ENCODE data around the gene DPP10. TPM values are rescaled to one million over a fixed set of nuclear protein-coding genes. Genes with fewer than 3 reads are reported as not detected.

Gene DPP10
- total and polyA plus RNA-seq, 4 donors = 0.04 to 4.1 (median 0.48) TPM

- TF ChIP-seq GABPA (IDR thresholded peaks at IDR 0.05 in 1 of 2, conservative IDR thresholded peaks at IDR 0.05 in 1 of 2) = no peak
- no peak for TF ChIP-seq ZBTB33 (IDR thresholded peaks at IDR 0.05)
- TF ChIP-seq MAX (IDR thresholded peaks at IDR 0.05) = no peak
- TF ChIP-seq, protein P1, sequence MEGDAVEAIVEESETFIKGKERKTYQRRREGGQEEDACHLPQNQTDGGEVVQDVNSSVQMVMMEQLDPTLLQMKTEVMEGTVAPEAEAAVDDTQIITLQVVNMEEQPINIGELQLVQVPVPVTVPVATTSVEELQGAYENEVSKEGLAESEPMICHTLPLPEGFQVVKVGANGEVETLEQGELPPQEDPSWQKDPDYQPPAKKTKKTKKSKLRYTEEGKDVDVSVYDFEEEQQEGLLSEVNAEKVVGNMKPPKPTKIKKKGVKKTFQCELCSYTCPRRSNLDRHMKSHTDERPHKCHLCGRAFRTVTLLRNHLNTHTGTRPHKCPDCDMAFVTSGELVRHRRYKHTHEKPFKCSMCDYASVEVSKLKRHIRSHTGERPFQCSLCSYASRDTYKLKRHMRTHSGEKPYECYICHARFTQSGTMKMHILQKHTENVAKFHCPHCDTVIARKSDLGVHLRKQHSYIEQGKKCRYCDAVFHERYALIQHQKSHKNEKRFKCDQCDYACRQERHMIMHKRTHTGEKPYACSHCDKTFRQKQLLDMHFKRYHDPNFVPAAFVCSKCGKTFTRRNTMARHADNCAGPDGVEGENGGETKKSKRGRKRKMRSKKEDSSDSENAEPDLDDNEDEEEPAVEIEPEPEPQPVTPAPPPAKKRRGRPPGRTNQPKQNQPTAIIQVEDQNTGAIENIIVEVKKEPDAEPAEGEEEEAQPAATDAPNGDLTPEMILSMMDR (IDR thresholded peaks at IDR 0.05; ENCODE audit: low read depth, low read length, missing input control) = no peak
- TF ChIP-seq NR2F2 (IDR thresholded peaks at IDR 0.05) = no peak
- no peak for TF ChIP-seq TAF1 (conservative IDR thresholded peaks at IDR 0.05)
- TF ChIP-seq YY1 (IDR thresholded peaks at IDR 0.05) = no peak
- no peak for TF ChIP-seq HNF4G (IDR thresholded peaks at IDR 0.05)
- TF ChIP-seq SP1 (IDR thresholded peaks at IDR 0.05) = no peak
- no peak for TF ChIP-seq HNF4A (conservative IDR thresholded peaks at IDR 0.05)
- TF ChIP-seq RXRA (IDR thresholded peaks at IDR 0.05) = no peak
- no peak for TF ChIP-seq FOXA2 (IDR thresholded peaks at IDR 0.05)
- Histone ChIP-seq H3K27ac (ENCODE audit: low read depth in 1 of 2, low read length in 2 of 2) (no peak overlapping the region), H3K9ac (ENCODE audit: low read depth in 1 of 2, low read length in 2 of 2) (no peak overlapping the region), H3K9me3 (ENCODE audit: control insufficient read depth in 4 of 4, low read length in 3 of 4) (no peaks in the 10 kb centered on the region), H3K4me3 (ENCODE audit: low read depth in 1 of 3, low read length in 3 of 3) (no peak overlapping the region), H3K36me3 (ENCODE audit: control insufficient read depth in 4 of 4, insufficient read depth in 3 of 4, low read depth in 1 of 4, low read length in 3 of 4) (no peaks in the 10 kb centered on the region), H3K27me3 (ENCODE audit: control insufficient read depth in 4 of 4, insufficient read depth in 4 of 4, low read length in 3 of 4) (no peaks in the 10 kb centered on the region), H3K4me1 (ENCODE audit: control insufficient read depth in 4 of 4, insufficient read depth in 4 of 4, low read length in 3 of 4) (no peaks in the 10 kb centered on the region)
- 55% methylated on average over 4 of the region's 4 CpGs for WGBS
- no peak for DNase-seq (ENCODE audit: low spot score)
Observed at GRCh38 chr2:114717049-114717448, 274.6 kb downstream of the DPP10 start.

DNA sequence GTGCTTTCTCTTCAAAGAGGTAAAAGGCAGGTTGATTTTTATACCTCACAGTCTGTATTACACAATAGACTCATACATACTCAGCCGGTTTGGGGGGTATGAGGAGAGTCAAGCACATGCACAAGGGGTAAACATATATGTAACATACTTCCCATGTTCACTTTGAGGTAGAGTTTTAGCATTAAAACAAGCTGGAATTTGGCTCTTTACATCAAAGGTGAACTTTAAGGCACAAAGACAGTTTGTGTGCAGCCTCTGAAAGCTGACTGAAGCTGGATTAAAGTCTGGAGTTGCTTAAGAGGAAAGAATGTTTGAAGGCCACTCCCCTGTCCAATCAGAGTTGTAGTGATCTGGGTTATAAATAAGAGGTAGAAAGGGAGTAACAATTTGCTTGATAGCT is 282.0 kb downstream of the DPP10 start:
- Histone ChIP-seq H3K4me1 (ENCODE audit: control insufficient read depth in 4 of 4, insufficient read depth in 4 of 4, low read length in 3 of 4) (no peaks in the 10 kb centered on the region), H3K9me3 (ENCODE audit: control insufficient read depth in 4 of 4, low read length in 3 of 4) (no peaks in the 10 kb centered on the region), H3K27ac (ENCODE audit: low read depth in 1 of 2, low read length in 2 of 2) (no peak overlapping the region), H3K9ac (ENCODE audit: low read depth in 1 of 2, low read length in 2 of 2) (no peak overlapping the region), H3K27me3 (ENCODE audit: control insufficient read depth in 4 of 4, insufficient read depth in 4 of 4, low read length in 3 of 4) (no peaks in the 10 kb centered on the region), H3K4me3 (ENCODE audit: low read depth in 1 of 3, low read length in 3 of 3) (no peak overlapping the region), H3K36me3 (ENCODE audit: control insufficient read depth in 4 of 4, insufficient read depth in 3 of 4, low read depth in 1 of 4, low read length in 3 of 4) (no peaks in the 10 kb centered on the region)
- TF ChIP-seq RXRA (IDR thresholded peaks at IDR 0.05) = no peak
- TF ChIP-seq YY1 (IDR thresholded peaks at IDR 0.05) = no peak
- TF ChIP-seq ZBTB33 (IDR thresholded peaks at IDR 0.05) = no peak
- no peak for TF ChIP-seq NR2F2 (IDR thresholded peaks at IDR 0.05)
- DNase-seq (ENCODE audit: low spot score) = no peak
- WGBS = 27% methylated on average over 1 of the region's 1 CpG

- no peak overlapping the region for H3K4me3 ChIP-seq (ENCODE audit: low read depth in 1 of 3, low read length in 3 of 3)
- H3K9me3 ChIP-seq (ENCODE audit: control insufficient read depth in 4 of 4, low read length in 3 of 4) = no peaks in the 10 kb centered on the region
- DNase-seq (ENCODE audit: low spot score) = no peak
- H3K9ac ChIP-seq (ENCODE audit: low read depth in 1 of 2, low read length in 2 of 2) = no peak overlapping the region
- no peak overlapping the region for H3K27ac ChIP-seq (ENCODE audit: low read depth in 1 of 2, low read length in 2 of 2)
- H3K36me3 ChIP-seq (ENCODE audit: control insufficient read depth in 4 of 4, insufficient read depth in 3 of 4, low read depth in 1 of 4, low read length in 3 of 4) = no peaks in the 10 kb centered on the region
- no peaks in the 10 kb centered on the region for H3K4me1 ChIP-seq (ENCODE audit: control insufficient read depth in 4 of 4, insufficient read depth in 4 of 4, low read length in 3 of 4)
- 63% methylated on average over 3 of the region's 3 CpGs for WGBS
- peaks cover 0 to 4% (median 0%) of the 10 kb centered on the region in 4 donors for H3K27me3 ChIP-seq (ENCODE audit: control insufficient read depth in 4 of 4, insufficient read depth in 4 of 4, low read length in 3 of 4)
- no peak for TF ChIP-seq FOXA2 (IDR thresholded peaks at IDR 0.05)
- no peak for TF ChIP-seq MAX (IDR thresholded peaks at IDR 0.05)
- no peak for TF ChIP-seq EGR1 (IDR thresholded peaks at IDR 0.05; ENCODE audit: low read depth in 2 of 2)
- TF ChIP-seq, protein P1 (IDR thresholded peaks at IDR 0.05; ENCODE audit: low read depth, low read length, missing input control) = no peak
- no peak for TF ChIP-seq TAF1 (conservative IDR thresholded peaks at IDR 0.05)
- no peak for TF ChIP-seq NR2F2 (IDR thresholded peaks at IDR 0.05)
- TF ChIP-seq HNF4A (conservative IDR thresholded peaks at IDR 0.05) = no peak
- TF ChIP-seq REST (IDR thresholded peaks at IDR 0.05) = no peak
- TF ChIP-seq JUND (IDR thresholded peaks at IDR 0.05) = no peak
Observed at GRCh38 chr2:114727012-114727411, 284.6 kb downstream of the DPP10 start.

Measured in liver (tissue), 9 donors.